ENCODE measurements around the gene CCL3.

DNA sequence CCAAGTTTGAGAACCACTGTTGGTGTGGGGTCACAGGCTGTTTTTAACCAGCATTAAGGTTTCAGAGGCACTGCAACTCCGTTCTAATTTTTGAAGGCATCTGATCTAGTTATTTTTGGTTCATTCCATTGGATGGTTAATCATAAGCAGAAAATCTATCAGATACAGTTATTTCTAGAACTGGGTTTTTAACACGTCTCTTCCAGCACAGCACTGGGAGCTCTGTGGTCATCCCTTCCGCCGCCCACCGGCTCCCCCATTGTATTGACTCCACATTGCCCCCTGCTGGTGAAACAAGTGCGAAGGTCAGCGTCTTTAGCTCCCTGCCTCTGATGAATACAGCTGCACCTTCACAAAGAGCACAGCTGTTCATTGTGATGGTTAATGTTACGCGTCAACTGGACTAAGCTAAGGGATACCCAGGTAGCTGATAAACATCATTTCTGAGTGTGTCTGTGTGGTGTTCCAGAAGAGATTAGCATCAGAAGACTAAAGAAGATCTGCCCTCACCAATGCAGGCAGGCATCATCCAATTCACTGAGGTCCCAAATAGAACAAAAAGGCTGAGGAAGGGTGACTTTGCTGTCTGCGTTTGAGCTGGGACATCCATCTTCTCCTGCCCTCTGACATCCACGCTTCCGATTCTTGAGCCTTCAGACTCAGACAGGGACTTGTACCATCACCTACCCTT lies 17.4 kb downstream of the CCL3 start:
- TF ChIP-seq CTCF (IDR thresholded peaks at IDR 0.05; ENCODE audit: low read depth, low read length, poor library complexity, severe bottlenecking) (peak; percentile 90), EZH2phosphoT487 (IDR thresholded peaks at IDR 0.05; ENCODE audit: borderline replicate concordance, low read length) (no peak)

All from DOHH2 (cell line).